Measurements from ENCODE around the gene ULBP2.
A peak's percentile ranks its signal among the peaks of the same experiment; 100 is the strongest.
"Not testable (repeated sequence)": the region's sequence is repeated elsewhere in the genome, so short reads cannot be mapped to it uniquely, and the experiment has no call there.

Gene ULBP2

DNA sequence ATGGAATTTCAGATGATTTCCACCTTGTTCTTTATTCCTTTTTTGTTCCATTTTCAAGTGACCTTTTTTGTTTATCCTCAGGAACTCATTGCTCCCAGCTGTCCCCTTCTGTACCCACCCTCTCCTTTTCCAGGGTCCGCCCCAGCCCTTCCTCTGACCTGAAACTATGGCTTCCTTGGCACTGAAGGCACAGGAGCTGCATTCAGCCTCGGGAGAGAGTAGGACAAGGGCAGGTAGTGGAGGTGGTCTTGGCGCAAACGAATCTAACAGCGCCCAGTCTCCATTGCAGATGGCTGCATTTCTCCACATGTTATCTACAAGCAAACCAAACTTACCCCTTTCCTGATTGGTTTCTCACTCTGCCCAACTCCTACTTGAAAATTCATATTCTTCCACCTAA lies 8.8 kb upstream of the ULBP2 start:
- no peak for DNase-seq (ENCODE audit: low read depth, low spot score)
- Histone ChIP-seq H3K9ac (ENCODE audit: insufficient read length) (no peak overlapping the region), H3K36me3 (ENCODE audit: insufficient read depth, low read length) (no peaks in the 10 kb centered on the region), H3K4me3 (no peak overlapping the region), H3K9me3 (ENCODE audit: low read depth, low read length) (no peaks in the 10 kb centered on the region), H3K27ac (no peak overlapping the region)
- TF ChIP-seq EZH2 (IDR thresholded peaks at IDR 0.05) (no peak), FOXP2 (optimal IDR thresholded peaks at IDR 0.05; ENCODE audit: control extremely low read depth, extremely low read length, insufficient read depth) (no peak), POLR2AphosphoS5 (IDR thresholded peaks at IDR 0.05; ENCODE audit: borderline replicate concordance, low read depth, low read length) (no peak)

DNA sequence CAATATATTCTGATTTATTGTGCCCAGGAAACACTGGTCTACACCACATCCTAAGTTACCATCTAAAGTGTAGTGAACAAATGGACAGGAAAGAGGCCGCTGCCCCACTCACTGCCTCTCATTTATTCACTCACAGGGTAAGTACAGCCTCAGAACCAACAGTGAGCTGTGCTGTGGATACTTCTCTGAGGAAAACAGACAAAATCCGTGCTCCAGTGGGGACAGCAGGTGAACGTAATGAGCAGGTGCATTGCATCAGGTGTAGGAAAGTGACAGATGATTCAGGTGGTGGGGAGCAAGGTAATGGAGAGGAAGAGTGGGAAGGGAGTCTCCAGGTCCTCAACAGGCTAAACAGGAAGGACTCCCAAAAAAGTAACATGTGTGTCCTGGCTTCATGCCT lies 8.4 kb upstream of the ULBP2 start:
- H3K36me3 ChIP-seq (ENCODE audit: insufficient read depth, low read length): no peaks in the 10 kb centered on the region
- no peak for DNase-seq (ENCODE audit: low read depth, low spot score)
- no peak overlapping the region for H3K27ac ChIP-seq
- H3K9me3 ChIP-seq (ENCODE audit: low read depth, low read length): no peaks in the 10 kb centered on the region
- H3K4me3 ChIP-seq: no peak overlapping the region
- no peak overlapping the region for H3K9ac ChIP-seq (ENCODE audit: insufficient read length)
- TF ChIP-seq FOXP2 (optimal IDR thresholded peaks at IDR 0.05; ENCODE audit: control extremely low read depth, extremely low read length, insufficient read depth) (no peak), EZH2 (IDR thresholded peaks at IDR 0.05) (no peak), POLR2AphosphoS5 (IDR thresholded peaks at IDR 0.05; ENCODE audit: borderline replicate concordance, low read depth, low read length) (no peak)

DNA sequence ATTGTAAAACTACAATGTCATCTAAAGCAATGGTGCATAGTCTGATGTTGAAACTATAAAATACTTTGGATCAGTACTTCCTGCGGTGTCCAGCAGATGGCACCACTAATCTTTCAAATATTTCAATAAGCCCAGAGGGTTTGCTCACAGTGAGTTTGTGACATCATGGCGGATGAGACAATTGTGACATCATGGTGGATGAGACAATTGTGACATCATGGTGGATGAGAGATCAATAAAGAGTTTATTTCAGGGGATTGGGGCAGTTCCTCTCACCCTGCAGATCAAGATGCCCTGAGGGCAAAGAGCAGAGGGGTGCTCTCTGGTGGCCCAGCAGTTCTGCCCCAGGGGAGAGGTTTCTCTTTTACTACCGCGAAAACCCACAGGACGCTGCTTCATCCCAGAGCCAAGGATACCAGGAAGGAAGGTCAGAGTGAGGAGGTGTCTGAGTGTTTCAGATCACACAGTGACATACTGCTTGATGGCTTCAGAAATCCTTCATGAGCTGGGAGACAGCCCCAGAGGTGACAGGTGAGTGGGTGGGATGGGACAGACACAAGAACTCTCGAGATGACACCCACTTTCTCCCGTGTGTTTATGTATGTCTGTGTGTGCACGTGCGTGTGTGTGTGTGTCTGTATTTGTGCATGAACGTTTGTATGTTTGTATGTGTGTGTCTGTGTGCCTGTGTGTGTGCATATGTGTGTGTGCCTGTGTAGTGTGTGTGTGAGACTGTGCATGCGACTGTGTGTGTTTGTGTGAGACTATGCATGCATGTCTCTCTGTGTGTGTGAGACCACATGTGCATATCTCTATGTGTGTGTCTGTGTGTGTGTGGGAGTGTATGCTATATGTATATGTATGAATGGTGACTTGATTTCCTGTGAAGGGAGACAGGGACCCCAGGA lies 7.3 kb upstream of the ULBP2 start:
- no peak overlapping the region for H3K4me3 ChIP-seq
- no peak for TF ChIP-seq POLR2AphosphoS5 (IDR thresholded peaks at IDR 0.05; ENCODE audit: borderline replicate concordance, low read depth, low read length)
- TF ChIP-seq EZH2 (IDR thresholded peaks at IDR 0.05): no peak
- no peak for TF ChIP-seq FOXP2 (optimal IDR thresholded peaks at IDR 0.05; ENCODE audit: control extremely low read depth, extremely low read length, insufficient read depth)
- no peak for DNase-seq (ENCODE audit: low read depth, low spot score)
- H3K9ac ChIP-seq (ENCODE audit: insufficient read length): no peak overlapping the region
- no peaks in the 10 kb centered on the region for H3K36me3 ChIP-seq (ENCODE audit: insufficient read depth, low read length)
- no peak overlapping the region for H3K27ac ChIP-seq
- no peaks in the 10 kb centered on the region for H3K9me3 ChIP-seq (ENCODE audit: low read depth, low read length)

DNA sequence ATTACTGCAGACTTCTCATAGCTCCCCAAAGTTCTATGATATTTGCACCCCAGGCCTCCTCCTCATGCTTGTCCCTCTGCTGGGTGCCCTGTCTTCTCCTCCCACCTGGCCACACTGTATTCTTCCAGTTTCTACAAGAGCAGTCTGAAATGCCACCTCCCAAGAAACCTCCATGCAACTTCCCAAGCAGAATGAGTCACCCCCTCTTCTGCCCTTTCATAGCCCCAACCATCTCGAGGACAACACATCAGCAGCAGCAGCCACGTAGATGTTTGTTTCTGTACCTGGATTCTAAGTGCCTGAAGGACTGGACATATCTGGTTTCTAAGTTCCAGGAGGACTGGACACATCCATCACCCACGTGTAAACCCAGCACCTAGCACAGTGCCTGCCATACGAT lies 6.6 kb upstream of the ULBP2 start:
- H3K36me3 ChIP-seq (ENCODE audit: insufficient read depth, low read length): no peaks in the 10 kb centered on the region
- TF ChIP-seq EZH2 (IDR thresholded peaks at IDR 0.05) (no peak), FOXP2 (optimal IDR thresholded peaks at IDR 0.05; ENCODE audit: control extremely low read depth, extremely low read length, insufficient read depth) (no peak)
- H3K27ac ChIP-seq: no peak overlapping the region
- no peak for DNase-seq (ENCODE audit: low read depth, low spot score)
- H3K9me3 ChIP-seq (ENCODE audit: low read depth, low read length): no peaks in the 10 kb centered on the region
- no peak overlapping the region for H3K4me3 ChIP-seq
- no peak overlapping the region for H3K9ac ChIP-seq (ENCODE audit: insufficient read length)

DNA sequence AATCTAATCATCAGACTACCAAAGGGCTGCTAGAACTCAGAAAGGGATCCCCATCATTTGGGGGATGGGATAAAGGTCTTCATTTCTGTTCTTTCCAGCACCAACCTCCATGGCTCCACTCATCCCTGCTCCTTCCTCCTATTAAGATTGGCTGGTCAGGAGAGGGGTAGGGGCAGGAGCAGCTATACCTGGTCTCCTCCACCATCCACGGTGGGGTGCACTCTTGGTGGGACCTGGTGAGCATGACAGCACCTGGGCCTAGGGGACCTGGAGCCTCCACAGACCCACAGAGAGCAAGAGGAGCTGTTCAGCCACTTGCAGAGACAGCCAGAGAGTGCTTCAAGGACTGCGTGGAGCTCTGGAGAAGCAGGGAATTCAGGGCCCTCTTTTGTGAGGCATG lies 6.1 kb upstream of the ULBP2 start:
- Histone ChIP-seq H3K27ac (peak overlapping the region; percentile 15; the same call in 1 of the 2 replicates), H3K9ac (ENCODE audit: insufficient read length) (no peak overlapping the region), H3K9me3 (ENCODE audit: low read depth, low read length) (no peaks in the 10 kb centered on the region), H3K36me3 (ENCODE audit: insufficient read depth, low read length) (no peaks in the 10 kb centered on the region), H3K4me3 (peak overlapping the region; percentile 36; the same call in 1 of the 2 replicates)
- DNase-seq (ENCODE audit: low read depth, low spot score): no peak
- no peak for TF ChIP-seq POLR2AphosphoS5 (IDR thresholded peaks at IDR 0.05; ENCODE audit: borderline replicate concordance, low read depth, low read length)
- no peak for TF ChIP-seq FOXP2 (optimal IDR thresholded peaks at IDR 0.05; ENCODE audit: control extremely low read depth, extremely low read length, insufficient read depth)
- TF ChIP-seq EZH2 (IDR thresholded peaks at IDR 0.05): no peak

DNA sequence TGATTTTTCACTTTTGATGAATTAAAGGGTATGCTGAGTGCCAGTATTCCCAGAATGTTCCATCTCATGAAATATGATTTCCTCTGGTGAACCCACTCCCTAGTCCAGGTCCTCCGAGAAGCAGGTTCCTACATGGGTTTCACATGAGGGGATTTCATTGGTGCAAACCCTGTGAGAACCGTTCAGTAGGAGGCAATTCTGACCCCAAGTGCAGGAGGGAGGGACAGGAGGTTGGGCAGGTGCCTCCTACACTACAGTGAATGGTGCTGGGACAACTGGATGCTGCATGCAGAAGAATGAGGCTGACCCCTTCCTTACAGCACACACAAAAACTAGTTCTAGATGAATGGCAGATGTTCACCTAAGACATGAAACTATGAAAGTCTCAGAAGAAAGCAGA lies 5.1 kb upstream of the ULBP2 start:
- Histone ChIP-seq H3K9me3 (ENCODE audit: low read depth, low read length) (no peaks in the 10 kb centered on the region), H3K9ac (ENCODE audit: insufficient read length) (no peak overlapping the region), H3K36me3 (ENCODE audit: insufficient read depth, low read length) (no peaks in the 10 kb centered on the region), H3K4me3 (no peak overlapping the region), H3K27ac (no peak overlapping the region; the same call in 1 of the 2 replicates)
- no peak for TF ChIP-seq POLR2AphosphoS5 (IDR thresholded peaks at IDR 0.05; ENCODE audit: borderline replicate concordance, low read depth, low read length)
- TF ChIP-seq FOXP2 (optimal IDR thresholded peaks at IDR 0.05; ENCODE audit: control extremely low read depth, extremely low read length, insufficient read depth): no peak
- no peak for TF ChIP-seq EZH2 (IDR thresholded peaks at IDR 0.05)
- no peak for DNase-seq (ENCODE audit: low read depth, low spot score)

DNA sequence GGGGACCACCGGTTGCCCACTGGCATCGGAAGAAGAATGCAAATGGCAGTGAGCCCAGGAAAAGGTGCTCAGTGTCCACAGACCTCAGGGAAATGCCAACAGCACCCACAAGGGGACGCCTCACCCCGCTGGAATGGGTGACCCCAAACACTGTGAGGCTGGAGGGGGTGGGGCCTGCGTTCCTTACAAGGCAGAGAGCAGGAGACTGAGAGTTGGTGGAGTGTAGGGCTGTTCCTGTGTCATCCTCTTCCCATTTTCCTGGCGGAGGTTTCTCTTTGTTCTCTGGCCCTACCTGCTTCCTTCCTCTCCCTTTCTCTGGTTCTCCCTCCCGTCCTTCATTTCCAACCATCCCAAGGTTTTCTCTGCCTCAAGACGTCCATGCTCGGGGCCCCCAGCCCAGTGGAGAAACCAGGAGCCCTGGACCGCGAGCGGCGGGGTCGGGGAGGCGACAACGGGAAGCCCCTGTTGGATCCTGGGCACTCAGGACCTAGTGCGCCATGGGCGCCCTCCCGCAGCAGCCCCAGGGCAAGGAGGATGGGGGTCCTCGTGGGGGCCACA lies 3.7 kb upstream of the ULBP2 start:
- not testable (repeated sequence) for DNase-seq (ENCODE audit: low read depth, low spot score); H3K27ac ChIP-seq; H3K9me3 ChIP-seq (ENCODE audit: low read depth, low read length); H3K9ac ChIP-seq (ENCODE audit: insufficient read length); H3K36me3 ChIP-seq (ENCODE audit: insufficient read depth, low read length)
- H3K4me3 ChIP-seq: peak overlapping the region; percentile 64

DNA sequence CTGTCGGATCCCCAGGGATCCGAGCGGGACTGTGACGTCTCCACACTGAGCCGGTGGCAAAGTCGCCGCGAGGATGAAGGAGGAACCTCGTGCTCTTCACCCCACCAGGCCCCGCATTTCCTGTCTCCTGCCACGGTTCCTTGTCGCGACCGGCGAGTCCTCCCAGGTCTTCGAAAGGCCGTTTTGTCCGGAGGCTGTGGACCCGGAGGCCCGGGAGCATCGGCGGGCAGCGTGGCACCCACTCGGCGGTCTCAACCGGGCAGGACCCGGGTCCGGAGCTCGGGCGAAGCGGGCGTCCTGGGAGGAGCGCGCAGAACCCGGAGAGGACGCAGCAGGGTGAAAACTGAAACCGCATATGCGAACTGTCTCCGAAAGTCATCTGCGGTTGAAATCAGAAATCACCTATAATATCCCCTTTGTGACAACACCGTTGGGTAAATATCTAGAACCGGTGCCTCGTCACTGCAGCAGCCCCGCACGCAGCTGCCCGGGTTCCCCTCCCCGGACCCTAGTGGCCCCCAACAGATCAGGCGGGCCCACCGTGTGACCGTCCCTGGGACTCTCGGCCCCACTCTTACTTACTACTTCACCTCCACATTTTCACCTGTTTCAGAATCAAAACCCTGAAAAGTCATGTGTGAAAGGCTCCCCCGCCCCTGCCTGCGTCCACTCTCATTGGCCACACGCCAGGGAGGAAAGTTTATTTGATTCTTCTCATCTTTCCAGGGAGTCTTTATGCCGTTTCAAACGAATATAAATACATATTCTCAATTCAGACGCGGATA lies 3.1 kb upstream of the ULBP2 start:
- no peak overlapping the region for H3K27ac ChIP-seq
- peak overlapping the region; percentile 64 for H3K4me3 ChIP-seq
- no peak for DNase-seq (ENCODE audit: low read depth, low spot score)
- no peaks in the 10 kb centered on the region for H3K36me3 ChIP-seq (ENCODE audit: insufficient read depth, low read length)
- no peak overlapping the region for H3K9ac ChIP-seq (ENCODE audit: insufficient read length)
- TF ChIP-seq POLR2AphosphoS5 (IDR thresholded peaks at IDR 0.05; ENCODE audit: borderline replicate concordance, low read depth, low read length) (no peak), EZH2 (IDR thresholded peaks at IDR 0.05) (no peak), FOXP2 (optimal IDR thresholded peaks at IDR 0.05; ENCODE audit: control extremely low read depth, extremely low read length, insufficient read depth) (no peak)
- H3K9me3 ChIP-seq (ENCODE audit: low read depth, low read length): no peaks in the 10 kb centered on the region
